Right lobe of liver (tissue), 6 donors: ENCODE results near the gene SPOPL. TPM values are rescaled to one million over a fixed set of nuclear protein-coding genes. Genes with fewer than 3 reads are reported as not detected.
A peak's percentile ranks its signal among the peaks of the same experiment; 100 is the strongest.
"Not testable (repeated sequence)": the region's sequence is repeated elsewhere in the genome, so short reads cannot be mapped to it uniquely, and the experiment has no call there.

Source experiments
- ATAC-seq, 4 donors: fragments of 200-7000 bp; cut with Tn5 transposase; one replicate each; pipeline ENCODE4 v1.9.1; 2020; ENCODE audit warnings: mild to moderate bottlenecking in 4 of 4, moderate library complexity in 4 of 4
- DNase-seq, 3 donors: peaks; one replicate each; pipeline ENCODE4 v3.0.0-alpha.2; 2020
- H3K27ac ChIP-seq, 3 donors: fragments of 200-600 bp; one replicate each; pipeline ENCODE4 v1.8.0; 2022
- H3K27me3 ChIP-seq, 2 donors: fragments of 200-600 bp; one replicate each; pipeline ENCODE4 v1.8.0; 2022
- H3K36me3 ChIP-seq, 4 donors: fragments of 200-600 bp; sonication (generic) in 1 of 4; one replicate each; pipeline versions ENCODE4 v1.5.1 to v1.8.0; 2017 to 2022; ENCODE audit warnings: control low read depth in 1 of 4
- H3K4me1 ChIP-seq, 4 donors: fragments of 200-600 bp; sonication (generic) in 1 of 4; one replicate each; pipeline versions ENCODE4 v1.5.1 to v1.8.0; 2017 to 2022; ENCODE audit warnings: control low read depth in 1 of 4
- H3K4me3 ChIP-seq, 3 donors: fragments of 200-600 bp; one replicate each; pipeline ENCODE4 v1.8.0; 2022
- H3K9me3 ChIP-seq, 4 donors: fragments of 200-600 bp; sonication (generic) in 1 of 4; one replicate each; pipeline versions ENCODE4 v1.5.1 to v1.8.0; 2017 to 2022; ENCODE audit warnings: control low read depth in 1 of 4
- CTCF ChIP-seq, 4 donors: fragments of 200-600 bp in 3 of 4; fragments of 450-650 bp in 1 of 4; IDR thresholded peaks; one replicate each; pipeline versions ENCODE4 v1.5.1 to v1.8.0; 2016 to 2022; ENCODE audit warnings: antibody characterized with exemption in 4 of 4, mild to moderate bottlenecking in 2 of 4
- POLR2A ChIP-seq: fragments of 450-650 bp; IDR thresholded peaks from one replicate; pipeline ENCODE4 v1.6.1; 2017; ENCODE audit warnings: antibody characterized with exemption, mild to moderate bottlenecking
- WGBS: methylation state at CpG from one replicate; pipeline ENCODE4 v1.1.6; 2018; ENCODE audit warnings: low coverage, low lambda C conversion rate; ENCODE audit not compliant: insufficient coverage; ENCODE audit errors: missing lambda C conversion rate; 5-methylcytosine and 5-hydroxymethylcytosine counted together
- intact Hi-C, 2 donors: fragments of 100-400 bp; cut with DNase I; formaldehyde crosslinking; loops; one replicate each; pipeline versions ENCODE4 v1.11.2 to v1.14.1; 2022
- total RNA-seq, 6 experiments: library from RNA; depleted of rRNA in 2 of 6; stranded (reverse); fragments of >200 nt in 2 of 6; fragmentation: NEBNext Ultra II Directional in 3 of 6; extraction: Animal tissue kit (Norgen Biotek cat#: 25700) in 3 of 6; gene quantifications; one replicate each; pipeline versions ENCODE4 v1.1.0 to v1.2.4, GENCODE V29; 2016 to 2023
- donor health status: DM: no; HTN: yes; CAD: no.
- donor health status: DM: no; HTN: no; CAD: no.
- donor health status: DM: no; HTN: no; CAD: no.
- donor health status: DM: no; HTN: yes; CAD: no.
- donor health status: DM: no; HTN: yes; CAD: no.

The SPOPL gene
- total RNA-seq, 6 experiments from 2014 or later = 10.6 to 14.8 (median 12.3) TPM

DNA sequence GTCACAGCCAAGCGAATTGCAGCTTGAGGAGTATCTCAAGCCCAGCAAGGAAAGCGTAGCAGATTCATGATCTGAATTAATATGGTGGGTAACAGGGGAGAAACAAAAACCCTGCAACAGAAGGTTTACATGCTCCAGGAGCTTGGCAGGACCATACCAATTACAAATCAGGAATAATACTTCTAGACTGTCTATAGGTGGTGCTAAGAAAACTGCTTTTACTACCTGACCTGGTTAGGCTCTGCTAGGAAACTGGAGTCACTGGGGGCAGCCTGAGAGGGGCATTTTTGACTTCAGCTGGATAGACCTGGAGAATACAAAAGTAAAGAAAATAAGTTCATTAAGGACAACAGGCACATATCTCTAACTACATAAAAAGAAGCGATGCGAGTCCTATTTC is 24.6 kb upstream of the SPOPL start:
- no peak for TF ChIP-seq POLR2A
- peak; percentile 19 to 38 (median 23) for TF ChIP-seq CTCF (IDR thresholded peaks at IDR 0.05)
- intact Hi-C loops = no loop called here
- no peaks in the 10 kb centered on the region for H3K27me3 ChIP-seq
- H3K9me3 ChIP-seq = no peaks in the 10 kb centered on the region
- H3K4me1 ChIP-seq = no peaks in the 10 kb centered on the region
- H3K27ac ChIP-seq = no peak overlapping the region
- no peak overlapping the region for H3K4me3 ChIP-seq
- DNase-seq (no peak), ATAC-seq (peak; percentile 60 to 73 (median 66))
- 97% methylated on average over 3 of the region's 4 CpGs for WGBS
- H3K36me3 ChIP-seq = no peaks in the 10 kb centered on the region

GRCh38 chr2:138482796-138483195 is 18.8 kb upstream of the SPOPL start:
- H3K27ac ChIP-seq, intact Hi-C loops, H3K4me3 ChIP-seq, H3K36me3 ChIP-seq, ATAC-seq, DNase-seq, H3K27me3 ChIP-seq, H3K4me1 ChIP-seq, H3K9me3 ChIP-seq: not testable (repeated sequence)

- ATAC-seq (peak in 1 of 4 donors; percentile 36), DNase-seq (no peak)
- intact Hi-C loops = no loop called here
- Histone ChIP-seq H3K36me3 (no peaks in the 10 kb centered on the region), H3K4me3 (no peak overlapping the region), H3K27me3 (no peaks in the 10 kb centered on the region), H3K9me3 (no peaks in the 10 kb centered on the region), H3K27ac (no peak overlapping the region), H3K4me1 (peaks cover 0 to 7% (median 0%) of the 10 kb centered on the region in 4 donors)
- TF ChIP-seq CTCF (IDR thresholded peaks at IDR 0.05) (no peak), POLR2A (no peak)
These were observed 16.6 kb upstream of the SPOPL start for GRCh38 chr2:138485019-138485418.

GRCh38 chr2:138486363-138487198 is 15.0 kb upstream of the SPOPL start:
- Histone ChIP-seq H3K36me3 (no peaks in the 10 kb centered on the region), H3K4me1 (peaks cover 0 to 17% (median 0%) of the 10 kb centered on the region in 4 donors), H3K9me3 (no peaks in the 10 kb centered on the region), H3K27ac (no peak overlapping the region), H3K4me3 (no peak overlapping the region), H3K27me3 (no peaks in the 10 kb centered on the region)
- DNase-seq = no peak
- ATAC-seq = peak in 3 of 4 donors; percentile 64 to 79 (median 68)
- intact Hi-C loops = no loop called here
- 56% methylated on average over 2 of the region's 2 CpGs for whole genome bisulfite sequencing
- no peak for TF ChIP-seq CTCF (IDR thresholded peaks at IDR 0.05)
- no peak for TF ChIP-seq POLR2A

GRCh38 chr2:138490673-138491494 is 10.7 kb upstream of the SPOPL start:
- WGBS = 47% methylated on average over 4 of the region's 4 CpGs
- no peak for DNase-seq
- Histone ChIP-seq H3K27ac (no peak overlapping the region), H3K9me3 (no peaks in the 10 kb centered on the region), H3K27me3 (no peaks in the 10 kb centered on the region), H3K4me3 (no peak overlapping the region), H3K4me1 (peaks cover 0 to 41% (median 2%) of the 10 kb centered on the region in 4 donors), H3K36me3 (no peaks in the 10 kb centered on the region)
- peak; percentile 68 to 80 (median 76) for ATAC-seq
- intact Hi-C loops = no loop called here
- TF ChIP-seq POLR2A = no peak
- TF ChIP-seq CTCF (IDR thresholded peaks at IDR 0.05) = no peak
